GM12878 (cell line): ENCODE results near the gene SUSD1. TPM values are rescaled to one million over a fixed set of nuclear protein-coding genes. Genes with fewer than 3 reads are reported as not detected.
A peak's percentile ranks its signal among the peaks of the same experiment; 100 is the strongest.

Source experiments
- CBFB ChIP-seq: IDR thresholded peaks from 2 replicates; pipeline ENCODE4 v1.6.1; 2016; ENCODE audit warnings: antibody characterized with exemption, low read depth
- CHD2 ChIP-seq: IDR thresholded peaks from 2 replicates; pipeline ENCODE4 v1.6.1; 2011; ENCODE audit warnings: low read depth, low read length, improper control_type of control experiment, borderline replicate concordance
- EGR1 ChIP-seq, 2 experiments: IDR thresholded peaks; 1 replicate in 1 of 2; 2 replicates in 1 of 2; pipeline ENCODE4 v1.6.1; 2011 to 2012; ENCODE audit warnings: low read depth in 2 of 2, low read length in 2 of 2, borderline replicate concordance in 1 of 2, mild to moderate bottlenecking in 1 of 2, moderate library complexity in 1 of 2
- IKZF2 ChIP-seq, 2 experiments: fragments of 450-650 bp; IDR thresholded peaks; 2 replicates each; pipeline ENCODE4 v1.6.1; 2017; ENCODE audit warnings: mild to moderate bottlenecking in 2 of 2, moderate library complexity in 2 of 2
- LARP7 ChIP-seq: fragments of 450-650 bp; IDR thresholded peaks from 2 replicates; pipeline ENCODE4 v1.6.1; 2017; ENCODE audit warnings: mild to moderate bottlenecking
- NR2C1 ChIP-seq: fragments of 450-650 bp; IDR thresholded peaks from 2 replicates; pipeline ENCODE4 v1.6.1; 2017; ENCODE audit warnings: antibody characterized with exemption, mild to moderate bottlenecking, moderate library complexity
- RAD51 ChIP-seq: fragments of 450-650 bp; IDR thresholded peaks from 2 replicates; pipeline ENCODE4 v1.6.1; 2016; ENCODE audit warnings: moderate library complexity, mild to moderate bottlenecking, inconsistent platforms
- RUNX3 ChIP-seq: IDR thresholded peaks from 2 replicates; pipeline ENCODE4 v1.6.1; 2012; ENCODE audit warnings: low read length, inconsistent platforms
- SIN3A ChIP-seq: IDR thresholded peaks from 2 replicates; pipeline ENCODE4 v1.6.1; 2012; ENCODE audit warnings: low read depth, low read length, improper control_type of control experiment
- SIX5 ChIP-seq: IDR thresholded peaks from 2 replicates; pipeline ENCODE4 v1.6.1; 2011; ENCODE audit warnings: mild to moderate bottlenecking, low read depth, low read length, moderate library complexity; ENCODE audit not compliant: severe bottlenecking
- SMAD5 ChIP-seq: IDR thresholded peaks from 2 replicates; pipeline ENCODE4 v1.6.1; 2016; ENCODE audit warnings: antibody characterized with exemption, low read depth
- SRF ChIP-seq, 2 experiments: IDR thresholded peaks; 2 replicates each; pipeline ENCODE4 v1.6.1; 2011; ENCODE audit warnings: low read depth in 2 of 2, low read length in 2 of 2, mild to moderate bottlenecking in 1 of 2, moderate library complexity in 1 of 2
- ZNF24 ChIP-seq: fragments of 450-650 bp; IDR thresholded peaks from 2 replicates; pipeline ENCODE4 v1.6.1; 2017; ENCODE audit warnings: antibody characterized with exemption, mild to moderate bottlenecking
- polyA plus RNA-seq, 11 experiments: library from polyadenylated mRNA; depleted of rRNA in 4 of 11; unstranded in 6 of 11; stranded (reverse) in 5 of 11; fragments of >200 nt; fragmentation: Nextera tagmentation in 4 of 11; fragmentation: Illumina TruSeq in 1 of 11; extraction: Ambion mirVana in 4 of 11; extraction: Trizol in 1 of 11; gene quantifications; 1 replicate in 1 of 11; 2 replicates in 10 of 11; pipeline versions ENCODE4 v1.2.1 to v1.2.3, GENCODE V29; 2011 to 2016; ENCODE audit warnings: inconsistent platforms in 2 of 11, missing spikeins in 2 of 11, low read depth in 1 of 11
- total RNA-seq, 4 experiments: library from RNA; depleted of rRNA in 3 of 4; stranded (reverse); fragments of >200 nt in 3 of 4; fragmentation: Illumina TruSeq in 1 of 4; extraction: Trizol in 1 of 4; gene quantifications; 2 replicates each; pipeline versions ENCODE4 v1.2.1 to v1.2.3, GENCODE V29; 2013 to 2021
- TF ChIP-seq, protein P1 (sequence below): fragments of 150-350 bp; IDR thresholded peaks from 2 replicates; pipeline ENCODE4 v1.6.1; 2014; ENCODE audit warnings: mild to moderate bottlenecking, low read depth, low read length
- TF ChIP-seq, protein P2 (sequence below): IDR thresholded peaks from 2 replicates; pipeline ENCODE4 v1.6.1; 2011; ENCODE audit warnings: borderline replicate concordance, low read depth, mild to moderate bottlenecking, moderate library complexity, low read length; ENCODE audit not compliant: insufficient read depth, poor library complexity, severe bottlenecking
- TF ChIP-seq, protein P3 (sequence below): fragments of 450-650 bp; IDR thresholded peaks from 2 replicates; pipeline ENCODE4 v1.6.1; 2017; ENCODE audit warnings: antibody characterized with exemption, mild to moderate bottlenecking, moderate library complexity
- TF ChIP-seq, protein P4 (sequence below): fragments of 450-650 bp; IDR thresholded peaks from 2 replicates; pipeline ENCODE4 v1.6.1; 2017; ENCODE audit warnings: mild to moderate bottlenecking, low read depth, inconsistent platforms; ENCODE audit not compliant: poor library complexity, severe bottlenecking
- TF ChIP-seq, protein P5 (sequence below): fragments of 450-650 bp; IDR thresholded peaks from 2 replicates; pipeline ENCODE4 v1.6.1; 2017; ENCODE audit warnings: borderline replicate concordance
- TF ChIP-seq, protein P6 (sequence below): IDR thresholded peaks from 2 replicates; pipeline ENCODE4 v1.6.1; 2011; ENCODE audit warnings: borderline replicate concordance, low read depth, mild to moderate bottlenecking, moderate library complexity, mixed read lengths, low read length; ENCODE audit not compliant: insufficient read depth; ENCODE audit errors: extremely low read length

Gene SUSD1
- total and polyA plus RNA-seq, 10 of the 15 experiments (the other 5 are each of a cell fraction or from before 2014, with no cell fraction given): 6.7 to 20.8 (median 13.2) TPM

DNA sequence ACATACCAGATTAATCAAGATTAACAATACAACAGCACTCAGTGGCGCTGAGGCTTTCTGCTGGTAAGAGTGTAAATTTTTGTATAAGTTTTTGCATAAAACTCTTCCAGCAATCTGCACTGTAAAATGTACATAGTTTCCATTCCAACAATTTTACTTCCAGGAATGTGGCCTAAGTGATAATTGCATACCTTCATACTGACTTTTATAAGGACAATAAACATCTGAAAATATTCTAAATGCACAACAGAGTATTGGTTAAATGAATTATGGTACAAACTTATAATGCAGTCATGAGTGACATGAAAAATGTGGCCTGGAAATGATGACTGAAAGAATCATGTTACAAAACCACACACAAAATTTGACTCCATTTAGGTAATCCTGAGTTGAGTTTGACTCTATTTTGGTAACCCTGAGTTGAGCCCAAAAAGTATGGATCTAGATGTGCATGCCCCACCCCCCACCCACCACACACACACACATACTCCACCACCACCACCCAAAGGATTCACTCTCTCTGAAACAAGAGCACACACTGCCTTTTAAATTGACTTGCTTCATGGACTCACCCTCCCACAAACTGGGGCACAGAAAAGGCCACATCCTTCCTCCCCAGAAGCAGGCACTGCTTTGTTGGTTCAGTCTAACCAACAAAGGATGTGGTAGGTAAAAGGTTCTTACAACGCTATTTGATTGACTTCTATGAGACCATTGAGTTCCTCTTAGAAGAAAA, 137.6 kb downstream of the SUSD1 start (continued):
- TF ChIP-seq, protein P1, sequence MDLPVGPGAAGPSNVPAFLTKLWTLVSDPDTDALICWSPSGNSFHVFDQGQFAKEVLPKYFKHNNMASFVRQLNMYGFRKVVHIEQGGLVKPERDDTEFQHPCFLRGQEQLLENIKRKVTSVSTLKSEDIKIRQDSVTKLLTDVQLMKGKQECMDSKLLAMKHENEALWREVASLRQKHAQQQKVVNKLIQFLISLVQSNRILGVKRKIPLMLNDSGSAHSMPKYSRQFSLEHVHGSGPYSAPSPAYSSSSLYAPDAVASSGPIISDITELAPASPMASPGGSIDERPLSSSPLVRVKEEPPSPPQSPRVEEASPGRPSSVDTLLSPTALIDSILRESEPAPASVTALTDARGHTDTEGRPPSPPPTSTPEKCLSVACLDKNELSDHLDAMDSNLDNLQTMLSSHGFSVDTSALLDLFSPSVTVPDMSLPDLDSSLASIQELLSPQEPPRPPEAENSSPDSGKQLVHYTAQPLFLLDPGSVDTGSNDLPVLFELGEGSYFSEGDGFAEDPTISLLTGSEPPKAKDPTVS: no peak
- peak; percentile 95 for TF ChIP-seq CBFB
- TF ChIP-seq, protein P2, sequence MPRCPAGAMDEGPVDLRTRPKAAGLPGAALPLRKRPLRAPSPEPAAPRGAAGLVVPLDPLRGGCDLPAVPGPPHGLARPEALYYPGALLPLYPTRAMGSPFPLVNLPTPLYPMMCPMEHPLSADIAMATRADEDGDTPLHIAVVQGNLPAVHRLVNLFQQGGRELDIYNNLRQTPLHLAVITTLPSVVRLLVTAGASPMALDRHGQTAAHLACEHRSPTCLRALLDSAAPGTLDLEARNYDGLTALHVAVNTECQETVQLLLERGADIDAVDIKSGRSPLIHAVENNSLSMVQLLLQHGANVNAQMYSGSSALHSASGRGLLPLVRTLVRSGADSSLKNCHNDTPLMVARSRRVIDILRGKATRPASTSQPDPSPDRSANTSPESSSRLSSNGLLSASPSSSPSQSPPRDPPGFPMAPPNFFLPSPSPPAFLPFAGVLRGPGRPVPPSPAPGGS: peak; percentile 90
- TF ChIP-seq SMAD5: 0 out of 2 replicates have a peak, but pooled peaks have one; percentile 20
- TF ChIP-seq, protein P3, sequence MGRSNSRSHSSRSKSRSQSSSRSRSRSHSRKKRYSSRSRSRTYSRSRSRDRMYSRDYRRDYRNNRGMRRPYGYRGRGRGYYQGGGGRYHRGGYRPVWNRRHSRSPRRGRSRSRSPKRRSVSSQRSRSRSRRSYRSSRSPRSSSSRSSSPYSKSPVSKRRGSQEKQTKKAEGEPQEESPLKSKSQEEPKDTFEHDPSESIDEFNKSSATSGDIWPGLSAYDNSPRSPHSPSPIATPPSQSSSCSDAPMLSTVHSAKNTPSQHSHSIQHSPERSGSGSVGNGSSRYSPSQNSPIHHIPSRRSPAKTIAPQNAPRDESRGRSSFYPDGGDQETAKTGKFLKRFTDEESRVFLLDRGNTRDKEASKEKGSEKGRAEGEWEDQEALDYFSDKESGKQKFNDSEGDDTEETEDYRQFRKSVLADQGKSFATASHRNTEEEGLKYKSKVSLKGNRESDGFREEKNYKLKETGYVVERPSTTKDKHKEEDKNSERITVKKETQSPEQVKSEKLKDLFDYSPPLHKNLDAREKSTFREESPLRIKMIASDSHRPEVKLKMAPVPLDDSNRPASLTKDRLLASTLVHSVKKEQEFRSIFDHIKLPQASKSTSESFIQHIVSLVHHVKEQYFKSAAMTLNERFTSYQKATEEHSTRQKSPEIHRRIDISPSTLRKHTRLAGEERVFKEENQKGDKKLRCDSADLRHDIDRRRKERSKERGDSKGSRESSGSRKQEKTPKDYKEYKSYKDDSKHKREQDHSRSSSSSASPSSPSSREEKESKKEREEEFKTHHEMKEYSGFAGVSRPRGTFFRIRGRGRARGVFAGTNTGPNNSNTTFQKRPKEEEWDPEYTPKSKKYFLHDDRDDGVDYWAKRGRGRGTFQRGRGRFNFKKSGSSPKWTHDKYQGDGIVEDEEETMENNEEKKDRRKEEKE: no peak
- no peak for TF ChIP-seq ZNF24
- no peak for TF ChIP-seq LARP7
- TF ChIP-seq SIX5: peak; percentile 40
- TF ChIP-seq, protein P4, sequence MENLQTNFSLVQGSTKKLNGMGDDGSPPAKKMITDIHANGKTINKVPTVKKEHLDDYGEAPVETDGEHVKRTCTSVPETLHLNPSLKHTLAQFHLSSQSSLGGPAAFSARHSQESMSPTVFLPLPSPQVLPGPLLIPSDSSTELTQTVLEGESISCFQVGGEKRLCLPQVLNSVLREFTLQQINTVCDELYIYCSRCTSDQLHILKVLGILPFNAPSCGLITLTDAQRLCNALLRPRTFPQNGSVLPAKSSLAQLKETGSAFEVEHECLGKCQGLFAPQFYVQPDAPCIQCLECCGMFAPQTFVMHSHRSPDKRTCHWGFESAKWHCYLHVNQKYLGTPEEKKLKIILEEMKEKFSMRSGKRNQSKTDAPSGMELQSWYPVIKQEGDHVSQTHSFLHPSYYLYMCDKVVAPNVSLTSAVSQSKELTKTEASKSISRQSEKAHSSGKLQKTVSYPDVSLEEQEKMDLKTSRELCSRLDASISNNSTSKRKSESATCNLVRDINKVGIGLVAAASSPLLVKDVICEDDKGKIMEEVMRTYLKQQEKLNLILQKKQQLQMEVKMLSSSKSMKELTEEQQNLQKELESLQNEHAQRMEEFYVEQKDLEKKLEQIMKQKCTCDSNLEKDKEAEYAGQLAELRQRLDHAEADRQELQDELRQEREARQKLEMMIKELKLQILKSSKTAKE: peak; percentile 74
- TF ChIP-seq, protein P5, sequence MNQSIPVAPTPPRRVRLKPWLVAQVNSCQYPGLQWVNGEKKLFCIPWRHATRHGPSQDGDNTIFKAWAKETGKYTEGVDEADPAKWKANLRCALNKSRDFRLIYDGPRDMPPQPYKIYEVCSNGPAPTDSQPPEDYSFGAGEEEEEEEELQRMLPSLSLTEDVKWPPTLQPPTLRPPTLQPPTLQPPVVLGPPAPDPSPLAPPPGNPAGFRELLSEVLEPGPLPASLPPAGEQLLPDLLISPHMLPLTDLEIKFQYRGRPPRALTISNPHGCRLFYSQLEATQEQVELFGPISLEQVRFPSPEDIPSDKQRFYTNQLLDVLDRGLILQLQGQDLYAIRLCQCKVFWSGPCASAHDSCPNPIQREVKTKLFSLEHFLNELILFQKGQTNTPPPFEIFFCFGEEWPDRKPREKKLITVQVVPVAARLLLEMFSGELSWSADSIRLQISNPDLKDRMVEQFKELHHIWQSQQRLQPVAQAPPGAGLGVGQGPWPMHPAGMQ: no peak
- no peak for TF ChIP-seq SRF (IDR thresholded peaks at IDR 0.05; ENCODE audit: low read depth in 2 of 2, low read length in 2 of 2)
- no peak for TF ChIP-seq IKZF2 (IDR thresholded peaks at IDR 0.05)
- TF ChIP-seq RUNX3: no peak
- peak in 1 of 2 experiments; percentile 34; a peak in 1 of 3 replicates for TF ChIP-seq EGR1 (IDR thresholded peaks at IDR 0.05; ENCODE audit: borderline replicate concordance in 1 of 2, low read depth in 2 of 2, low read length in 2 of 2)
- TF ChIP-seq RAD51: no peak
- TF ChIP-seq, protein P6, sequence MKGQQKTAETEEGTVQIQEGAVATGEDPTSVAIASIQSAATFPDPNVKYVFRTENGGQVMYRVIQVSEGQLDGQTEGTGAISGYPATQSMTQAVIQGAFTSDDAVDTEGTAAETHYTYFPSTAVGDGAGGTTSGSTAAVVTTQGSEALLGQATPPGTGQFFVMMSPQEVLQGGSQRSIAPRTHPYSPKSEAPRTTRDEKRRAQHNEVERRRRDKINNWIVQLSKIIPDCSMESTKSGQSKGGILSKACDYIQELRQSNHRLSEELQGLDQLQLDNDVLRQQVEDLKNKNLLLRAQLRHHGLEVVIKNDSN: no peak
- peak; percentile 59; the same call in 1 of the 2 replicates for TF ChIP-seq CHD2
- no peak for TF ChIP-seq NR2C1
- no peak for TF ChIP-seq SIN3A
